ENCODE data around the gene THAP8.

Gene THAP8

GRCh38 chr19:36060430-36060829 is 6.3 kb upstream of the THAP8 start:
- Histone ChIP-seq H3K27me3 (ENCODE audit: insufficient read depth, poor library complexity, severe bottlenecking) (no peaks in the 10 kb centered on the region), H3K27ac (replicated peaks) (no peak overlapping the region), H3K4me3 (replicated peaks; ENCODE audit: insufficient read depth, low read length) (no peak overlapping the region)
- peak in 1 of 2 experiments; percentile 11 for DNase-seq (ENCODE audit: low read depth in 1 of 2, low spot score in 1 of 2)
- TF ChIP-seq SPI1 (IDR thresholded peaks at IDR 0.05; ENCODE audit: borderline replicate concordance, low read depth) (no peak), GABPA (IDR thresholded peaks at IDR 0.05; ENCODE audit: low read depth) (no peak), CTCF (IDR thresholded peaks at IDR 0.05; ENCODE audit: insufficient read depth, low read length) (peak; percentile 36)

GRCh38 chr19:36059180-36059910 is 5.3 kb upstream of the THAP8 start:
- no peak overlapping the region for H3K4me3 ChIP-seq (replicated peaks; ENCODE audit: insufficient read depth, low read length)
- DNase-seq (ENCODE audit: low read depth in 1 of 2, low spot score in 1 of 2): no peak
- no peak for TF ChIP-seq SPI1 (IDR thresholded peaks at IDR 0.05; ENCODE audit: borderline replicate concordance, low read depth)
- no peak for TF ChIP-seq POLR2AphosphoS5 (IDR thresholded peaks at IDR 0.05; ENCODE audit: low read depth)
- TF ChIP-seq REST (IDR thresholded peaks at IDR 0.05; ENCODE audit: insufficient replicate concordance, low read depth): no peak
- no peak for TF ChIP-seq CTCF (IDR thresholded peaks at IDR 0.05; ENCODE audit: insufficient read depth, low read length)
- no peak for TF ChIP-seq GABPA (IDR thresholded peaks at IDR 0.05; ENCODE audit: low read depth)
- no peaks in the 10 kb centered on the region for H3K27me3 ChIP-seq (ENCODE audit: insufficient read depth, poor library complexity, severe bottlenecking)
- no peak overlapping the region for H3K27ac ChIP-seq (replicated peaks)

GRCh38 chr19:36058481-36059179 is 4.5 kb upstream of the THAP8 start:
- Histone ChIP-seq H3K27me3 (ENCODE audit: insufficient read depth, poor library complexity, severe bottlenecking) (no peaks in the 10 kb centered on the region), H3K27ac (replicated peaks) (no peak overlapping the region), H3K4me3 (replicated peaks; ENCODE audit: insufficient read depth, low read length) (no peak overlapping the region)
- no peak for DNase-seq (ENCODE audit: low read depth in 1 of 2, low spot score in 1 of 2)
- TF ChIP-seq CTCF (IDR thresholded peaks at IDR 0.05; ENCODE audit: insufficient read depth, low read length): no peak

GRCh38 chr19:36054733-36055686 is 925 bp upstream of the THAP8 start, which contains the start of gene WDR62:
Gene WDR62, plus strand, starts transcription at chr19:36054897. Its CDS starts 75 bp downstream, at chr19:36054972.
- peak within 1 kb of the TSS; percentile 88 for H3K27ac ChIP-seq (replicated peaks)
- H3K4me3 ChIP-seq (replicated peaks; ENCODE audit: insufficient read depth, low read length): peak within 1 kb of the TSS; percentile 88
- no peaks in the 10 kb centered on the region for H3K27me3 ChIP-seq (ENCODE audit: insufficient read depth, poor library complexity, severe bottlenecking)
- DNase-seq (ENCODE audit: low read depth in 1 of 2, low spot score in 1 of 2): peak; percentile 80 to 94
- TF ChIP-seq POLR2AphosphoS5 (IDR thresholded peaks at IDR 0.05; ENCODE audit: low read depth) (peak; percentile 73), GABPA (IDR thresholded peaks at IDR 0.05; ENCODE audit: low read depth) (no peak), CTCF (IDR thresholded peaks at IDR 0.05; ENCODE audit: insufficient read depth, low read length) (no peak), REST (IDR thresholded peaks at IDR 0.05; ENCODE audit: insufficient replicate concordance, low read depth) (no peak)

Data from HL-60 (cell line).